ENCODE results near the gene REPIN1. TPM values are rescaled to one million over a fixed set of nuclear protein-coding genes. Genes with fewer than 3 reads are reported as not detected.

Gene REPIN1
- total RNA-seq, 1 donor from 2014 or later, result 82.1 TPM

- no peak for DNase-seq (ENCODE audit: low spot score)
Observed at GRCh38 chr7:150336746-150337145, 31.9 kb upstream of the REPIN1 start.

GRCh38 chr7:150337179-150337578 is 31.4 kb upstream of the REPIN1 start:
- peak; percentile 82 for DNase-seq (ENCODE audit: low spot score)

- DNase-seq (ENCODE audit: low spot score), result peak; percentile 78
Observed at GRCh38 chr7:150337659-150338081, 31.0 kb upstream of the REPIN1 start.

- DNase-seq (ENCODE audit: low spot score), result peak; percentile 76
Observed at GRCh38 chr7:150338166-150338829, 30.3 kb upstream of the REPIN1 start.

- peak; percentile 75 for DNase-seq (ENCODE audit: low spot score)
Observed at GRCh38 chr7:150339409-150339809, 29.2 kb upstream of the REPIN1 start.

GRCh38 chr7:150340024-150340749 is 28.4 kb upstream of the REPIN1 start:
- peak; percentile 88 for DNase-seq (ENCODE audit: low spot score)

GRCh38 chr7:150340875-150341262 is 27.8 kb upstream of the REPIN1 start:
- no peak for DNase-seq (ENCODE audit: low spot score)

- DNase-seq (ENCODE audit: low spot score), result no peak
Observed at GRCh38 chr7:150341263-150342120, 27.1 kb upstream of the REPIN1 start, which contains the start of gene RARRES2. Gene RARRES2, minus strand, starts transcription at chr7:150341629. Its CDS starts 1,020 bp downstream, at chr7:150340609.

- peak; percentile 68 for DNase-seq (ENCODE audit: low spot score)
Observed at GRCh38 chr7:150342121-150342408, 26.6 kb upstream of the REPIN1 start.

GRCh38 chr7:150343225-150343624 is 25.4 kb upstream of the REPIN1 start:
- no peak for DNase-seq (ENCODE audit: low spot score)

GRCh38 chr7:150344299-150344698 is 24.3 kb upstream of the REPIN1 start:
- no peak for DNase-seq (ENCODE audit: low spot score)

- no peak for DNase-seq (ENCODE audit: low spot score)
Observed at GRCh38 chr7:150345012-150345411, 23.6 kb upstream of the REPIN1 start.

GRCh38 chr7:150346922-150347321 is 21.7 kb upstream of the REPIN1 start:
- DNase-seq (ENCODE audit: low spot score), result no peak

- DNase-seq (ENCODE audit: low spot score), result no peak
Observed at GRCh38 chr7:150351587-150352194, 16.9 kb upstream of the REPIN1 start.

GRCh38 chr7:150355666-150356059 is 13.0 kb upstream of the REPIN1 start:
- no peak for DNase-seq (ENCODE audit: low spot score)

GRCh38 chr7:150356265-150356897 is 12.2 kb upstream of the REPIN1 start:
- no peak for DNase-seq (ENCODE audit: low spot score)

- no peak for DNase-seq (ENCODE audit: low spot score)
Observed at GRCh38 chr7:150357270-150357669, 11.4 kb upstream of the REPIN1 start.

- no peak for DNase-seq (ENCODE audit: low spot score)
Observed at GRCh38 chr7:150357771-150358427, 10.7 kb upstream of the REPIN1 start.

- DNase-seq (ENCODE audit: low spot score), result no peak
Observed at GRCh38 chr7:150358433-150358832, 10.2 kb upstream of the REPIN1 start.

- DNase-seq (ENCODE audit: low spot score), result no peak
Observed at GRCh38 chr7:150358988-150359621, 9.5 kb upstream of the REPIN1 start.
